PC-9 (cell line): ENCODE results near the gene RPS6KA5. TPM values are rescaled to one million over a fixed set of nuclear protein-coding genes. Genes with fewer than 3 reads are reported as not detected.

Experiments used
- BruUV-seq: library from RNA; stranded (reverse); fragments of 400-500 nt; replicated peaks from 2 replicates; lab custom pipeline; 2021; lab: Mats Ljungman, UMichigan
- CTCF ChIA-PET: fragments of 300-600 bp; sonication (Branson Sonifier 250); formaldehyde crosslinking; loops from one replicate; lab custom pipeline; 2022; ENCODE audit warnings: antibody characterized with exemption; lab: Charles Lee
- POLR2A ChIA-PET: fragments of 300-600 bp; sonication (Branson Sonifier 250); formaldehyde crosslinking; loops from one replicate; lab custom pipeline; 2022; ENCODE audit warnings: antibody characterized with exemption; ENCODE audit not compliant: unreplicated experiment; lab: Charles Lee
- DNase-seq, 2 experiments: peaks; one replicate each; pipeline versions ENCODE4 v3.0.0 to v3.0.0-alpha.2; 2015 to 2022; ENCODE audit warnings: mixed read lengths in 1 of 2
- H2AFZ ChIP-seq: fragments of 200-600 bp; sonication (generic); 2 replicates; pipeline ENCODE4 v1.8.1; 2017; ENCODE audit warnings: antibody characterized with exemption
- H3F3A ChIP-seq: fragments of 200-600 bp; sonication (generic); 2 replicates; pipeline ENCODE4 v1.8.1; 2017; ENCODE audit warnings: antibody characterized with exemption, mild to moderate bottlenecking, low read depth; ENCODE audit not compliant: insufficient read depth
- H3K27ac ChIP-seq: fragments of 200-600 bp; sonication (generic); 2 replicates; pipeline ENCODE4 v1.6.1; 2016; ENCODE audit warnings: mixed run types
- H3K27me3 ChIP-seq: fragments of 200-600 bp; sonication (generic); 2 replicates; pipeline ENCODE4 v1.6.1; 2016; ENCODE audit warnings: low read depth, mixed run types; ENCODE audit not compliant: insufficient read depth
- H3K36me3 ChIP-seq: fragments of 200-600 bp; sonication (generic); 2 replicates; pipeline ENCODE4 v1.6.1; 2016; ENCODE audit warnings: low read depth, mixed run types
- H3K4me1 ChIP-seq: fragments of 200-600 bp; sonication (generic); replicated peaks from 2 replicates; pipeline ENCODE4 v1.6.1; 2016; ENCODE audit warnings: mixed run types; ENCODE audit not compliant: insufficient read depth
- H3K4me2 ChIP-seq: fragments of 200-600 bp; sonication (generic); 2 replicates; pipeline ENCODE4 v1.6.1; 2017; ENCODE audit warnings: mixed run types
- H3K4me3 ChIP-seq: fragments of 200-600 bp; sonication (generic); 2 replicates; pipeline ENCODE4 v1.6.1; 2016; ENCODE audit warnings: mixed run types
- H3K79me2 ChIP-seq: fragments of 200-600 bp; sonication (generic); 2 replicates; pipeline ENCODE4 v1.6.1; 2017; ENCODE audit warnings: low read depth, mixed run types
- H3K9me2 ChIP-seq: fragments of 200-600 bp; sonication (generic); 2 replicates; pipeline ENCODE4 v1.8.1; 2017; ENCODE audit warnings: mild to moderate bottlenecking; ENCODE audit not compliant: insufficient read depth
- H3K9me3 ChIP-seq: fragments of 200-600 bp; sonication (generic); 2 replicates; pipeline ENCODE4 v1.8.1; 2016; ENCODE audit warnings: low read depth; ENCODE audit not compliant: insufficient read depth
- H4K20me1 ChIP-seq: fragments of 200-600 bp; sonication (generic); 2 replicates; pipeline ENCODE4 v1.8.1; 2017; ENCODE audit not compliant: insufficient read depth
- CTCF ChIP-seq: fragments of 200-600 bp; sonication (generic); conservative IDR thresholded peaks from 2 replicates; pipeline ENCODE4 v1.6.1; 2017; ENCODE audit warnings: mixed run types, antibody characterized with exemption, mild to moderate bottlenecking, moderate library complexity
- EZH2 ChIP-seq: fragments of 200-600 bp; sonication (generic); IDR thresholded peaks from 2 replicates; pipeline ENCODE4 v1.8.0; 2017; ENCODE audit warnings: antibody characterized with exemption, low read depth
- intact Hi-C: fragments of 100-400 bp; cut with micrococcal nuclease; formaldehyde crosslinking; loops from one replicate; pipeline ENCODE4 v1.10.0; 2022; ENCODE audit not compliant: unreplicated experiment
- total RNA-seq: library from RNA; stranded (reverse); gene quantifications from 2 replicates; pipeline ENCODE4 v1.2.3, GENCODE V29; 2021

RPS6KA5 gene
- total RNA-seq, 1 experiment from 2014 or later = 3.5 TPM

DNA sequence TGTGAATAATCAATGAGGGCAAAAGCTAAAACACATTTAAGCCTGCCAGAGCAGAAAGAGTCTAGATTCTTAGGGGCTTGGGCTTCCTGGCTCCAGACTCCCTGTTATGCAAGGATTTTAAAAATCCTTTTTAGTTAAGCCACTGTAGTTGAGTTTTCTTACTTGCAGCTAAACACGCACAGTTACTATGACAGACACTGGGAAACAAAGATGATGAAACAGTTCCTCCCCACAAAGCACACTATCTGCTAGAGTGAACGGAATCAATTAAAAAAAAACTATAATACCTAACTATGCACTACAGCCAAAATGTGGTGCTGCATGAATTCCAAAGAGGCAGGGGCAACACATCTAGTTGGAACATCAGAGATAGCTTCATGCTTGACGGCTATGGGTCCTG is 28.2 kb downstream of the RPS6KA5 start:
- Histone ChIP-seq H3K4me2 (no peak overlapping the region), H3K36me3 (no peaks in the 10 kb centered on the region), H4K20me1 (no peaks in the 10 kb centered on the region), H3K27me3 (no peaks in the 10 kb centered on the region), H2AFZ (no peak overlapping the region), H3K27ac (no peak overlapping the region), H3K9me2 (no peaks in the 10 kb centered on the region), H3K9me3 (no peaks in the 10 kb centered on the region), H3F3A (no peaks in the 10 kb centered on the region), H3K79me2 (no peaks in the 10 kb centered on the region), H3K4me3 (no peak overlapping the region), H3K4me1 (peaks cover 10% of the 10 kb centered on the region)
- BruUV-seq = no TSS peak
- POLR2A ChIA-PET = no interaction called here
- CTCF ChIA-PET = no interaction called here
- intact Hi-C loops = no loop called here
- DNase-seq = no peak
- no peak for TF ChIP-seq CTCF
- TF ChIP-seq EZH2 = no peak

DNA sequence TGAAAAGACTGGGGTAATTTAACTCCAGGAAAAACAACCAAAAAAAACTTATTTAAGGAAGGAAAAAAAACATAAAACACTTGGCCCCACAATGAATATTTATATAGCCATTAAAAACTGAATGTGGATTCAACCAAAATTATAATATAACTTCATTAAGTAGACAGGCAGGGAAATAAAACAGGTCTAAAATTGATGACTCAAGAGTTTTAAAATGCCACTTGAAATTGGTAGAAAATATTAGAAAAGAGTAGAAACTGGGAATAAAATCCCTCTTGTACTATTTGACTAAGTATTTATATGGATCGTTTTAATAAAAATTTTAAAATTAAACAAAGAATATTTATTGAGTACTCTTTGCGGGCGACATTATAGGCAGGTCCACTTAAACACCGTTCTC is 28.8 kb downstream of the RPS6KA5 start:
- Histone ChIP-seq H3K36me3 (no peaks in the 10 kb centered on the region), H3K27me3 (no peaks in the 10 kb centered on the region), H3K9me3 (no peaks in the 10 kb centered on the region), H3K27ac (no peak overlapping the region), H2AFZ (no peak overlapping the region), H3K9me2 (no peaks in the 10 kb centered on the region), H4K20me1 (no peaks in the 10 kb centered on the region), H3F3A (no peaks in the 10 kb centered on the region), H3K4me2 (no peak overlapping the region), H3K4me3 (no peak overlapping the region), H3K79me2 (no peaks in the 10 kb centered on the region), H3K4me1 (peaks cover 10% of the 10 kb centered on the region)
- DNase-seq = no peak
- ChIA-PET POLR2A (no interaction called here), CTCF (no interaction called here)
- intact Hi-C loops = no loop called here
- TF ChIP-seq EZH2 (no peak), CTCF (no peak)
- no TSS peak for BruUV-seq

- Histone ChIP-seq H3K4me2 (peak overlapping the region; percentile 23; the same call in 1 of the 2 replicates), H3F3A (no peaks in the 10 kb centered on the region), H3K36me3 (no peaks in the 10 kb centered on the region), H3K4me1 (peaks cover 10% of the 10 kb centered on the region), H3K9me3 (no peaks in the 10 kb centered on the region), H3K79me2 (no peaks in the 10 kb centered on the region), H3K4me3 (no peak overlapping the region), H4K20me1 (no peaks in the 10 kb centered on the region), H3K27me3 (no peaks in the 10 kb centered on the region), H2AFZ (no peak overlapping the region), H3K9me2 (no peaks in the 10 kb centered on the region), H3K27ac (0 out of 2 replicates have a peak overlapping the region, but pooled peaks have one; percentile 32)
- no TSS peak for BruUV-seq
- POLR2A ChIA-PET = no interaction called here
- CTCF ChIA-PET = no interaction called here
- intact Hi-C loops = no loop called here
- no peak for DNase-seq
- TF ChIP-seq CTCF (no peak), EZH2 (no peak)
These were observed 30.8 kb downstream of the RPS6KA5 start for GRCh38 chr14:91029456-91030217.
